D721Med (cell line): ENCODE results near the gene ASB5.
"Not testable (repeated sequence)": the region's sequence is repeated elsewhere in the genome, so short reads cannot be mapped to it uniquely, and the experiment has no call there.

Experiments used
- DNase-seq: peaks from one replicate; pipeline ENCODE4 v3.0.0; 2011; ENCODE audit warnings: low spot score; ENCODE audit not compliant: insufficient read length
- FAIRE-seq: peaks from 2 replicates; lab custom pipeline; 2011; peaks lifted over from hg19 to GRCh38; lab: Jason Lieb, UNC
- CTCF ChIP-seq: IDR thresholded peaks from 2 replicates; pipeline ENCODE4 v1.5.1; 2012; ENCODE audit warnings: mild to moderate bottlenecking, control low read depth; ENCODE audit not compliant: insufficient read depth; ENCODE audit errors: missing control alignments

Gene ASB5

DNA sequence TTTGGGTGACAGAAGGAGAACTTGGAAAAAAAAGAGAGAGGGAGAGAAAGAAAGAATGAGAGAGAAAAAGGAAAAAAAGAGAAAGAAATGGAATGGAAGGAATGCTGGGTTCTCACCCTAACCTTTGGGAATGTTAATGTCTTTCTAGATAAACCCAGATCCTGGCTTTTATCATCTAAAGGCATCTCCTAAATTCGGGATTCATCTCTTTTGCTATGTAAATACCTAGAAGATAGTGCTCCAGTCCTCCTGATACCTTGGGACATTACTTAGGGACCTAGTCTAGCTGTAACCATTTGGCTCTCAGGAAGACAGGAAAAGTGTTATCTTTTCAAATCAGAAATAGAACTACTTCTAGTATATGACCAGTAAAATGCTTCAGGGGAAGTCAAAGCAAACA lies 34.9 kb upstream of the ASB5 start:
- no peak for DNase-seq
- FAIRE-seq = no peak
- TF ChIP-seq CTCF = no peak

- FAIRE-seq = no peak
- no peak for DNase-seq
- TF ChIP-seq CTCF = no peak
These were observed 33.6 kb upstream of the ASB5 start for GRCh38 chr4:176302283-176303275.

- DNase-seq = no peak
- no peak for FAIRE-seq
- no peak for TF ChIP-seq CTCF
These were observed 31.5 kb upstream of the ASB5 start for GRCh38 chr4:176300565-176300964.

DNA sequence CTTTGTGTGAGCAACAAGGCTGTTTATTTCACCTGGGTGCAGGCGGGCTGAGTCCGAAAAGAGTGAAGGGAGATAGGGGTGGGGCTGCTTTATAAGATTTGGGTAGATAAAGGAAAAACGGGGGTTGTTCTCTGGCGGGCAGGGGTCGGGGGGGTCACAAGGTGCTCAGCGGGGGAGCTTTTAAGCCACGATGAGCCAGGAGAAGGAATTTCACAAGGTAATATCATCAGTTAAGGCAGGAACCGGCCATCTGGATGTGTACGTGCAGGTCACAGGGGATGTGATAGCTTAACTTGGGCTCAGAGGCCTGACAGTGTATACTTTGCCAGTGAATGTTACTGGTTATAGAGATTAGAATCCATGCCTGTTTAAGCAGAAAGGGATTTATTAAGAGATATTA lies 31.0 kb upstream of the ASB5 start:
- DNase-seq (no peak), FAIRE-seq (no peak)
- TF ChIP-seq CTCF = no peak

DNA sequence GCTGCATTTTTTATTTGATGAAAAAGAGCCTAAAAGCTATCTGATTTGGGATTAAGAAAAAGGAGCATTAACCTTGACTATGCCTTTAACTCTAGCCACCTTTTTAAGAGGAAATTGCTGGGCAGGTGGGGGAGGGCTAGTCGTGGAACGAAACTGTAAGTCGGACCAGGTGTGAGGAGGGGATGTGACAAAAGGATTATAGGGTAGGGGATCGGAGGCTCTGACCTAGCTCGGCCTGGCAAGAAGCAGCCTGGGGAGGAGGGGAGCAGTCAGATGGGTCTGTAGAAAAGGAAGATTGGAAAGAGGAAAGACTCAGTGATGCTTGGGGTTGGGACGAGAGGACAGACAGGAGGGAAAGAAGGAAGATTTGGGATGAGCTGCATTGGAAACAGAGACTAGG lies 29.6 kb upstream of the ASB5 start:
- DNase-seq (no peak), FAIRE-seq (no peak)
- no peak for TF ChIP-seq CTCF

- not testable (repeated sequence) for DNase-seq, FAIRE-seq
These were observed 26.9 kb upstream of the ASB5 start for GRCh38 chr4:176295907-176296306.

- TF ChIP-seq CTCF = no peak
- no peak for FAIRE-seq
These were observed 24.6 kb upstream of the ASB5 start for GRCh38 chr4:176293660-176294059.

More at GRCh38 chr4:176293660-176294059, 24.6 kb upstream of the ASB5 start:
- DNase-seq = no peak
